Measurements from ENCODE around the gene TNFAIP8L2.

TNFAIP8L2 gene

DNA sequence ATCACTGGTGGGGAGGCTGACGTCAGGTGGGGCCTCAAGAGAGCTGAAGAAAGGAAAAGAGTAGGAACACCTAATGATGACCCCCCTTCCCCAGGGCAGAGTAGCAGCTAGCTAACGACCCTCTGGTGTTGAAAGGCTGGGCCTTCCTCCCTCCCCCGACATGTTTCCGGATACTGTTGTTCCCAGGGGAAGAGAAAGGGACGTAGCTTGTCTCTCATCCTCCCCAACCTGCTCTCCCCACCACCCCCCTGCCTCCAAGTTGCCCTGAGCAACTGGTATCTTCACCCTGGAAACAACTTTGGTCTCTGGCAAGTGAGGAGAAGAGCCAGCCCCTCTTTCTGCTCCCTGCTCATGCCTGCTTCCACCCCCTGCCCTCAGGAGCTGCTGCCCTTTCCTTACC, 12.5 kb upstream of the TNFAIP8L2 start:
- Histone ChIP-seq H4K8ac (ENCODE audit: low read depth, low read length) (no peak overlapping the region), H3K27me3 (ENCODE audit: insufficient read depth, low read length) (peaks cover 16% of the 10 kb centered on the region), H3K14ac (ENCODE audit: low read length) (no peak overlapping the region), H3K27ac (ENCODE audit: low read depth, low read length) (no peak overlapping the region), H2AK5ac (ENCODE audit: low read length) (no peak overlapping the region), H2BK5ac (ENCODE audit: low read depth, low read length, poor library complexity) (no peak overlapping the region), H3K4me1 (ENCODE audit: control insufficient read depth in 1 of 2, insufficient read depth in 2 of 2, low read length in 2 of 2) (peaks cover 8 to 15% of the 10 kb centered on the region in 2 experiments), H3K36me3 (ENCODE audit: control insufficient read depth in 1 of 2, insufficient read depth in 2 of 2, low read length in 2 of 2) (no peaks in the 10 kb centered on the region), H3K9me3 (ENCODE audit: insufficient read depth, low read depth, low read length) (no peaks in the 10 kb centered on the region), H3K79me2 (ENCODE audit: control insufficient read depth, insufficient read depth, low read length, poor library complexity) (no peaks in the 10 kb centered on the region), H4K91ac (ENCODE audit: low read depth, low read length) (no peak overlapping the region), H2BK120ac (ENCODE audit: insufficient read depth, low read length, poor library complexity) (no peak overlapping the region), H4K12ac (ENCODE audit: low read depth, low read length) (no peak overlapping the region), H3K23ac (ENCODE audit: low read length) (no peak overlapping the region), H3K9ac (ENCODE audit: low read length) (no peak overlapping the region), H2AFZ (ENCODE audit: insufficient read depth, low read length, poor library complexity) (no peak overlapping the region), H3K4me3 (ENCODE audit: low read depth, low read length) (no peak overlapping the region), H3K79me1 (ENCODE audit: low read length) (peaks cover 2% of the 10 kb centered on the region), H2BK12ac (ENCODE audit: low read length) (no peak overlapping the region), H3K18ac (ENCODE audit: low read length) (no peak overlapping the region), H3K4ac (ENCODE audit: low read depth, low read length) (no peak overlapping the region), H3K4me2 (ENCODE audit: low read length) (no peak overlapping the region)
- WGBS (ENCODE audit: extremely low coverage, insufficient coverage, insufficient read length) = no CpG with 5 or more reads among the region's 5 CpGs
- no peak for DNase-seq

DNA sequence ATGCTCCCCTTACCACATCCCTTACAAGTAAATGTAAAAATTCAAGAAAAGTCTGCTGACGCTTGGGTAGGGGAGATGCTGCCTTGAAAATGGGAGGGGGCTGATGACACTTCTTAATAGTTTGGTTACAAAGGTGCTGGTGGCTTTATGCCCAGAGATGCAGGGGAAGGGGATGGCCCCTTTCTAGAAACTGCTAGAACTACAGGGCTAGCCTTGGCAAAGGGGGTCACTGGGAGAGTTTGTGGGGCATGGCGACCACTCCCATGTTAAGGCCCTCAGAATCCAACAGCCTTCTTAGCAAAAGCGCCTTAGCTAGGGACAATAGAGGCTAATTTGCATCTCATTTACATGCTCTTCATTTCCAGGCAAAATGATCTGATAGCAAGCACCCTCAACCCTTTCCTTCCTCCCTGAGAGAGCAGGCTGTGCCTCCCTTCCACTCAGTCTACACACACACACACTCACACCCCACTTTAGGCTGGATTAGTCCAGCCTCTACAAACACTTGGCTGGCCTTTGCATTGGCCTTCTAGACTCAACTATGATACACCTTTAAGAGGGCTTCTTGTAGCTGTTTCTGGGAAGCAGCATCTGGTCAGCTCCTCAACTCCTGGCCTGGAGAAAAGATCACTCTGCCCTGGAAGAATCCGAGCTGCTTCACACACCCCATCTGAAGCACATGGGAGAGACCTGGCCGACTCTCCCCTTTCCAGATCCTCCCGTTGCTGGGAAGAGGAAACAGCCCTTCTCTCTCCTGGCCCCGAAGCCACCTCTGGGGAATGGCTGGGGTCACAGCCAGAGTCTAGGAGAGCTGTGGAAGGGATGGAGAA, 11.8 kb upstream of the TNFAIP8L2 start:
- H3K14ac ChIP-seq (ENCODE audit: low read length) = no peak overlapping the region
- H3K9me3 ChIP-seq (ENCODE audit: insufficient read depth, low read depth, low read length) = no peaks in the 10 kb centered on the region
- peaks cover 8 to 15% of the 10 kb centered on the region in 2 experiments for H3K4me1 ChIP-seq (ENCODE audit: control insufficient read depth in 1 of 2, insufficient read depth in 2 of 2, low read length in 2 of 2)
- no peak overlapping the region for H3K4me3 ChIP-seq (ENCODE audit: low read depth, low read length)
- no peak overlapping the region for H2BK5ac ChIP-seq (ENCODE audit: low read depth, low read length, poor library complexity)
- H3K23ac ChIP-seq (ENCODE audit: low read length) = no peak overlapping the region
- no peak overlapping the region for H2AFZ ChIP-seq (ENCODE audit: insufficient read depth, low read length, poor library complexity)
- H3K4me2 ChIP-seq (ENCODE audit: low read length) = no peak overlapping the region
- no peak overlapping the region for H4K12ac ChIP-seq (ENCODE audit: low read depth, low read length)
- H3K36me3 ChIP-seq (ENCODE audit: control insufficient read depth in 1 of 2, insufficient read depth in 2 of 2, low read length in 2 of 2) = no peaks in the 10 kb centered on the region
- no peak overlapping the region for H3K9ac ChIP-seq (ENCODE audit: low read length)
- no peak overlapping the region for H3K27ac ChIP-seq (ENCODE audit: low read depth, low read length)
- H3K18ac ChIP-seq (ENCODE audit: low read length) = no peak overlapping the region
- H2BK120ac ChIP-seq (ENCODE audit: insufficient read depth, low read length, poor library complexity) = no peak overlapping the region
- no peak overlapping the region for H2BK12ac ChIP-seq (ENCODE audit: low read length)
- no peak overlapping the region for H4K91ac ChIP-seq (ENCODE audit: low read depth, low read length)
- DNase-seq = no peak
- H3K4ac ChIP-seq (ENCODE audit: low read depth, low read length) = no peak overlapping the region
- peaks cover 16% of the 10 kb centered on the region for H3K27me3 ChIP-seq (ENCODE audit: insufficient read depth, low read length)
- no peak overlapping the region for H4K8ac ChIP-seq (ENCODE audit: low read depth, low read length)
- H3K79me1 ChIP-seq (ENCODE audit: low read length) = peaks cover 2% of the 10 kb centered on the region
- no peak overlapping the region for H2AK5ac ChIP-seq (ENCODE audit: low read length)
- no peaks in the 10 kb centered on the region for H3K79me2 ChIP-seq (ENCODE audit: control insufficient read depth, insufficient read depth, low read length, poor library complexity)
- WGBS (ENCODE audit: extremely low coverage, insufficient coverage, insufficient read length) = no CpG with 5 or more reads among the region's 7 CpGs

DNA sequence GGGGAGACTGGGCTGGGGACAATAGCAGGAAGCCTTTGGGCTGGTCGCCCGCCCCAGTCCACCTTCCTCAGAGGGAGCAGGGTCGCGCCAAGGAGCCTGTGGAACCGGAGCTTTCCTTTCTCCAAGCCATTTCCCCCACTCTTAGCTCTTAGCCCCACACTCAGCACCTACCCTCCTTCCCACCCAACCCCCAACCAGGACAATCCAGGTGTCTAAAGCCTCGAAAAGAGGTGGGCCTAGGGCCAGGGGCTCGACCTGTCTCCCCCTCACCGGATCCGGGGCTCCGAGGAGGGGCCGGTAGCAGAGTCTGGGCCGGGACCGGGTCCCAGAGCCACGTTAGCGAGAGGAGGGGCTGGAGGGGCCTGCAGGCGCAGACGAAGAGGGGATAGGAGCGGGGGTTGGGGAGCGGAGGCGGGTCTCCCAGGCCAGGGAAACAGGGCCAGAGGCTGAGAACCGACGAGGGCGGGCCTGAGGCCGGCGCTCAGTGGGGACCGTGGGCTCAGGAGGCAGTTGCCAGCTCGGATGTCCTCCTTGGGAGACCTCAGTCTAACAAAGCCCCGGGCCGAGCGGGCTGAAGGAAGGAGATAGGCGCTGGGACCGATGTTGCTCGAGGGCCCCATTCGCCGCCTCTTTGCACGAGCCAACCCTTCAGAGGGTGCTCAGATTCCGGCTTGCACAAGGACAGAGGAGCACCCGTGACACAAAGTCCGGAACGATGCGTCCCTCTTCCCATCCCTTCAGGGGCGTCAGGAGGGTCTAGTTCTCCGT, 11.0 kb upstream of the TNFAIP8L2 start:
- Histone ChIP-seq H3K9ac (ENCODE audit: low read length) (no peak overlapping the region), H4K8ac (ENCODE audit: low read depth, low read length) (no peak overlapping the region), H3K27ac (ENCODE audit: low read depth, low read length) (no peak overlapping the region), H2BK12ac (ENCODE audit: low read length) (no peak overlapping the region), H4K91ac (ENCODE audit: low read depth, low read length) (no peak overlapping the region), H3K18ac (ENCODE audit: low read length) (no peak overlapping the region), H2AK5ac (ENCODE audit: low read length) (no peak overlapping the region), H3K79me1 (ENCODE audit: low read length) (peaks cover 2% of the 10 kb centered on the region), H3K4me2 (ENCODE audit: low read length) (peak overlapping the region; percentile 92), H3K27me3 (ENCODE audit: insufficient read depth, low read length) (peaks cover 16% of the 10 kb centered on the region), H3K4ac (ENCODE audit: low read depth, low read length) (no peak overlapping the region), H2BK120ac (ENCODE audit: insufficient read depth, low read length, poor library complexity) (no peak overlapping the region), H3K14ac (ENCODE audit: low read length) (no peak overlapping the region), H2BK5ac (ENCODE audit: low read depth, low read length, poor library complexity) (no peak overlapping the region), H3K4me1 (ENCODE audit: control insufficient read depth in 1 of 2, insufficient read depth in 2 of 2, low read length in 2 of 2) (peaks cover 8 to 15% of the 10 kb centered on the region in 2 experiments), H3K4me3 (ENCODE audit: low read depth, low read length) (peak overlapping the region; percentile 82), H3K23ac (ENCODE audit: low read length) (no peak overlapping the region), H3K9me3 (ENCODE audit: insufficient read depth, low read depth, low read length) (no peaks in the 10 kb centered on the region), H3K79me2 (ENCODE audit: control insufficient read depth, insufficient read depth, low read length, poor library complexity) (no peaks in the 10 kb centered on the region), H4K12ac (ENCODE audit: low read depth, low read length) (no peak overlapping the region), H3K36me3 (ENCODE audit: control insufficient read depth in 1 of 2, insufficient read depth in 2 of 2, low read length in 2 of 2) (no peaks in the 10 kb centered on the region), H2AFZ (ENCODE audit: insufficient read depth, low read length, poor library complexity) (peak overlapping the region; percentile 50)
- WGBS (ENCODE audit: extremely low coverage, insufficient coverage, insufficient read length) = no CpG with 5 or more reads among the region's 43 CpGs
- DNase-seq = peak in 1 of 2 donors; percentile 26

DNA sequence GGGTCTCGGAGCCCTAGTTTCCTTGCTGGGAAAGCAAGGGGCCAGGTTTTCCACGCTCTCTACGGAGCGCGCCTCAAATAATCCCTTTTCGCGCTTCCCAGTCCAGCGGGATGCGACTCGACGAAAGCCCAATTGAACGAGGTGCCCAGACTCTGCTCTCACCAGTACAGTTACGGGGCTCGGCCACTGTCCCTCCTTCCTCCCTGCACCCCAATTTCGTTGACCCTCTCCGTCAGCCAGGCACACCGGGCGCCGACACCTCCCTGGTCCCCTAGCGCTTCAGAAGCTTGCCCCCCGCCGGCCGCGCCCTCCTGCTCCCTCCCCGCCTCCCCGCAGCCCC, 10.4 kb upstream of the TNFAIP8L2 start:
- Histone ChIP-seq H2AFZ (ENCODE audit: insufficient read depth, low read length, poor library complexity) (peak overlapping the region; percentile 50), H4K91ac (ENCODE audit: low read depth, low read length) (no peak overlapping the region), H4K8ac (ENCODE audit: low read depth, low read length) (no peak overlapping the region), H2BK5ac (ENCODE audit: low read depth, low read length, poor library complexity) (no peak overlapping the region), H3K14ac (ENCODE audit: low read length) (no peak overlapping the region), H3K27me3 (ENCODE audit: insufficient read depth, low read length) (peaks cover 16% of the 10 kb centered on the region), H3K36me3 (ENCODE audit: control insufficient read depth in 1 of 2, insufficient read depth in 2 of 2, low read length in 2 of 2) (no peaks in the 10 kb centered on the region), H3K79me1 (ENCODE audit: low read length) (peaks cover 2% of the 10 kb centered on the region), H2BK120ac (ENCODE audit: insufficient read depth, low read length, poor library complexity) (no peak overlapping the region), H3K9me3 (ENCODE audit: insufficient read depth, low read depth, low read length) (no peaks in the 10 kb centered on the region), H2AK5ac (ENCODE audit: low read length) (no peak overlapping the region), H3K9ac (ENCODE audit: low read length) (peak overlapping the region; percentile 52), H3K23ac (ENCODE audit: low read length) (no peak overlapping the region), H3K18ac (ENCODE audit: low read length) (no peak overlapping the region), H3K4me1 (ENCODE audit: control insufficient read depth in 1 of 2, insufficient read depth in 2 of 2, low read length in 2 of 2) (peaks cover 8 to 15% of the 10 kb centered on the region in 2 experiments), H3K4ac (ENCODE audit: low read depth, low read length) (no peak overlapping the region), H3K4me3 (ENCODE audit: low read depth, low read length) (peak overlapping the region; percentile 82), H3K27ac (ENCODE audit: low read depth, low read length) (no peak overlapping the region), H4K12ac (ENCODE audit: low read depth, low read length) (no peak overlapping the region), H2BK12ac (ENCODE audit: low read length) (no peak overlapping the region), H3K4me2 (ENCODE audit: low read length) (peak overlapping the region; percentile 92), H3K79me2 (ENCODE audit: control insufficient read depth, insufficient read depth, low read length, poor library complexity) (no peaks in the 10 kb centered on the region)
- no CpG with 5 or more reads among the region's 26 CpGs for WGBS (ENCODE audit: extremely low coverage, insufficient coverage, insufficient read length)
- no peak for DNase-seq

Data from trophoblast cell (in vitro differentiated cells and primary cell).